ENCODE results near the gene HECTD2.

DNA sequence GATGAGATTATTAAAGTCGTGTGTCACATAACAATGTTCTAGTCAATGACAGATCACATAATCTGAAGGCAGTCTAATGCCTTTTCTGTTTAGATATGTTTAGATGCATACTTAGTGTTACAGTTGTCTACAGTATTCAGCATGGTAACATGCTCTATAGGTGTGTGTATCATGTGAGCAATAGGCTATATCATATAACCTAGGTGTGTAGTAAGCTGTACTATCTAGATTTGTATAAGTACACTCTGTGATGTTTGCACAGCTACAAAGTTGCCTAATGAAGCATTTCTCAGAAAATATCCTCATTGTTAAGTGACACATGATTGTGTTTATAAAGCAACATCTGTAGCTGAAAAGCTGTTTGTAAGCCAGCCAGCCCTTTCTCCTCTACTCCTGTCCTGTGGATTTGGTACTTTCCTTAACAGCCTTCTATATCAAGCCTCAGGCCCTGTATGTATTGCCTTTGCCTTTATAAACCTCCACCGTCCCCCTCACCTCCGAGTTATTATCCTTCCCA is 6.3 kb downstream of the HECTD2 start:
- TF ChIP-seq, protein P1, sequence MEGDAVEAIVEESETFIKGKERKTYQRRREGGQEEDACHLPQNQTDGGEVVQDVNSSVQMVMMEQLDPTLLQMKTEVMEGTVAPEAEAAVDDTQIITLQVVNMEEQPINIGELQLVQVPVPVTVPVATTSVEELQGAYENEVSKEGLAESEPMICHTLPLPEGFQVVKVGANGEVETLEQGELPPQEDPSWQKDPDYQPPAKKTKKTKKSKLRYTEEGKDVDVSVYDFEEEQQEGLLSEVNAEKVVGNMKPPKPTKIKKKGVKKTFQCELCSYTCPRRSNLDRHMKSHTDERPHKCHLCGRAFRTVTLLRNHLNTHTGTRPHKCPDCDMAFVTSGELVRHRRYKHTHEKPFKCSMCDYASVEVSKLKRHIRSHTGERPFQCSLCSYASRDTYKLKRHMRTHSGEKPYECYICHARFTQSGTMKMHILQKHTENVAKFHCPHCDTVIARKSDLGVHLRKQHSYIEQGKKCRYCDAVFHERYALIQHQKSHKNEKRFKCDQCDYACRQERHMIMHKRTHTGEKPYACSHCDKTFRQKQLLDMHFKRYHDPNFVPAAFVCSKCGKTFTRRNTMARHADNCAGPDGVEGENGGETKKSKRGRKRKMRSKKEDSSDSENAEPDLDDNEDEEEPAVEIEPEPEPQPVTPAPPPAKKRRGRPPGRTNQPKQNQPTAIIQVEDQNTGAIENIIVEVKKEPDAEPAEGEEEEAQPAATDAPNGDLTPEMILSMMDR (IDR thresholded peaks at IDR 0.05; ENCODE audit: low read depth, low read length) = no peak
- TF ChIP-seq POLR2A (IDR thresholded peaks at IDR 0.05; ENCODE audit: extremely low read depth, insufficient read length) = no peak
- TF ChIP-seq, protein P2, sequence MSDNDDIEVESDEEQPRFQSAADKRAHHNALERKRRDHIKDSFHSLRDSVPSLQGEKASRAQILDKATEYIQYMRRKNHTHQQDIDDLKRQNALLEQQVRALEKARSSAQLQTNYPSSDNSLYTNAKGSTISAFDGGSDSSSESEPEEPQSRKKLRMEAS (IDR thresholded peaks at IDR 0.05; ENCODE audit: low read depth, low read length) = no peak
- no peak for TF ChIP-seq MYC (IDR thresholded peaks at IDR 0.05; ENCODE audit: low read depth, low read length)
